ENCODE measurements around the gene SIX5.

GRCh38 chr19:45785097-45785496 lies 16.0 kb upstream of the SIX5 start:
- TF ChIP-seq, protein P1, sequence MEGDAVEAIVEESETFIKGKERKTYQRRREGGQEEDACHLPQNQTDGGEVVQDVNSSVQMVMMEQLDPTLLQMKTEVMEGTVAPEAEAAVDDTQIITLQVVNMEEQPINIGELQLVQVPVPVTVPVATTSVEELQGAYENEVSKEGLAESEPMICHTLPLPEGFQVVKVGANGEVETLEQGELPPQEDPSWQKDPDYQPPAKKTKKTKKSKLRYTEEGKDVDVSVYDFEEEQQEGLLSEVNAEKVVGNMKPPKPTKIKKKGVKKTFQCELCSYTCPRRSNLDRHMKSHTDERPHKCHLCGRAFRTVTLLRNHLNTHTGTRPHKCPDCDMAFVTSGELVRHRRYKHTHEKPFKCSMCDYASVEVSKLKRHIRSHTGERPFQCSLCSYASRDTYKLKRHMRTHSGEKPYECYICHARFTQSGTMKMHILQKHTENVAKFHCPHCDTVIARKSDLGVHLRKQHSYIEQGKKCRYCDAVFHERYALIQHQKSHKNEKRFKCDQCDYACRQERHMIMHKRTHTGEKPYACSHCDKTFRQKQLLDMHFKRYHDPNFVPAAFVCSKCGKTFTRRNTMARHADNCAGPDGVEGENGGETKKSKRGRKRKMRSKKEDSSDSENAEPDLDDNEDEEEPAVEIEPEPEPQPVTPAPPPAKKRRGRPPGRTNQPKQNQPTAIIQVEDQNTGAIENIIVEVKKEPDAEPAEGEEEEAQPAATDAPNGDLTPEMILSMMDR (IDR thresholded peaks at IDR 0.05; ENCODE audit: low read depth, low read length, missing input control), result no peak
- no peak for TF ChIP-seq ZBTB33 (IDR thresholded peaks at IDR 0.05)
- TF ChIP-seq REST (IDR thresholded peaks at IDR 0.05), result no peak

All from liver (tissue), 2 donors.